Suprapubic skin (tissue), 4 donors: Measurements from ENCODE around the gene TRIM4. TPM values are rescaled to one million over a fixed set of nuclear protein-coding genes. Genes with fewer than 3 reads are reported as not detected.
"Not testable (repeated sequence)": the region's sequence is repeated elsewhere in the genome, so short reads cannot be mapped to it uniquely, and the experiment has no call there.

Experiments used
- DNase-seq, 2 donors: peaks; one replicate each; pipeline ENCODE4 v3.0.0-alpha.2; 2019; ENCODE audit warnings: low spot score in 2 of 2
- H3K27ac ChIP-seq: fragments of 200-600 bp; sonication (generic); one replicate; pipeline ENCODE4 v1.5.1; 2019
- H3K27me3 ChIP-seq: fragments of 200-600 bp; sonication (generic); one replicate; pipeline ENCODE4 v1.5.1; 2019
- H3K36me3 ChIP-seq: fragments of 200-600 bp; sonication (generic); one replicate; pipeline ENCODE4 v1.5.1; 2019
- H3K4me1 ChIP-seq: fragments of 200-600 bp; sonication (generic); one replicate; pipeline ENCODE4 v1.5.1; 2019
- H3K4me3 ChIP-seq: fragments of 200-600 bp; sonication (generic); one replicate; pipeline ENCODE4 v1.5.1; 2019; ENCODE audit warnings: mild to moderate bottlenecking
- H3K9me3 ChIP-seq: fragments of 200-600 bp; sonication (generic); one replicate; pipeline ENCODE4 v1.5.1; 2019
- EP300 ChIP-seq: sonication (generic); formaldehyde crosslinking; IDR thresholded peaks from one replicate; pipeline ENCODE4 v1.6.1; 2017; ENCODE audit warnings: antibody characterized with exemption
- POLR2A ChIP-seq, 2 donors: fragments of 450-650 bp; IDR thresholded peaks; one replicate each; pipeline ENCODE4 v1.6.1; 2017; ENCODE audit warnings: antibody characterized with exemption in 2 of 2, mild to moderate bottlenecking in 2 of 2, moderate library complexity in 2 of 2
- POLR2AphosphoS5 ChIP-seq, 3 donors: sonication (generic); formaldehyde crosslinking; IDR thresholded peaks; one replicate each; pipeline ENCODE4 v1.6.1; 2017; ENCODE audit warnings: antibody characterized with exemption in 3 of 3
- WGBS: methylation state at CpG from one replicate; pipeline ENCODE4 v1.1.5; 2018; 5-methylcytosine and 5-hydroxymethylcytosine counted together
- total RNA-seq, 4 donors: library from RNA; depleted of rRNA; stranded (reverse); fragments of >200 nt; gene quantifications; one replicate each; pipeline ENCODE4 v1.1.0, GENCODE V29; 2016
- TF ChIP-seq, protein P1 (sequence below), 2 donors: fragments of 200-600 bp in 1 of 2; fragments of 450-650 bp in 1 of 2; sonication (generic) in 1 of 2; IDR thresholded peaks; one replicate each; pipeline ENCODE4 v1.5.1; 2016 to 2019; ENCODE audit warnings: antibody characterized with exemption in 2 of 2, mild to moderate bottlenecking in 1 of 2, moderate library complexity in 1 of 2

The TRIM4 gene
- total RNA-seq, 4 donors from 2014 or later: 40.2 to 56.7 (median 50.8) TPM

DNA sequence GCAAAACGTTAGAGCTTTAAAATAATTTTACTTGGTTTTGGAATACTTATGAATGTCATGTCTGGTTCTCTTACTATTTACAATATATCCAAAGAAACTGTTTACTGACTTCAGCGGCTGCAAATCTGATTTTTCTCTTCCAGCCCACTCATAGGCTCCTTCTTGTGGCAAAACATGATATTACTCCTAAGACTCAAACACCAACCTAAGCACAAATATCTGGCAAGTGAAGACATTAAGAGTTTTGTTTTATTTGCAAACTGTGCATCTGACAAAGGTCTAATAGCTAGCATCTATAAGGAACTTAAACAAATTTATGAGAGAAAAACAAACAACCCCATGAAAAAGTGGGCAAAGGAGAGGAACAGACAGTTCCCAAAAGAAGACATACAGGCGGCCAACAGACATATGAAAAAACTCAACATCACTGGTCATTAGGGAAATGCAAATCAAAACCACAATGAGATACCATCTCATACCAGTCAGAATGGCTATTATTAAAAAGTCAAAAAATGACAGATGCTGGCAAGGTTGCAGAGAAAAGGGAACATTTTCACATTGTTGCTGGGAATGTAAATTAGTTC is 30.4 kb upstream of the TRIM4 start:
- DNase-seq: no peak
- no peak overlapping the region for H3K27ac ChIP-seq
- 51% methylated on average over 3 of the region's 3 CpGs for WGBS

DNA sequence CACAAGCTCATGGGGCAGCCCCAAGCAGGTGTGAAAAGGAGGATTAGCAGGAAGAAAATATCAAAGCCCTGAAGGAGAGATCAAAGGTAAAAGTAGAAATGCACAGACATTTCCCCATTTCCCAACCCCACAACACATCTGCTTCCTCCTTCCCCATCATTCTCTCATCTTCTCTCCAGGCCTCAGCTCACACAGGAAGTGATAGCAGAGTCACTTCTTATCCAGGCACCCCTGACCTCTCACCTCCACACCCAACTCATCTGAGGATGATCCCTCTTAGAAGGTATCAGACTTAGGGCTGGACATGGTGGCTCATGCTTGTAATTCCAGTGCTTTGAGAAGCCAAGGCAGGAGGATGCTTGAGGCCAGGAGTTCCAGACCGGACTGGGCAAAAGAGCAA is 28.3 kb upstream of the TRIM4 start:
- Histone ChIP-seq H3K36me3 (no peaks in the 10 kb centered on the region), H3K4me3 (no peak overlapping the region), H3K27me3 (peaks cover 4% of the 10 kb centered on the region), H3K27ac (no peak overlapping the region), H3K9me3 (no peaks in the 10 kb centered on the region), H3K4me1 (peaks cover 8% of the 10 kb centered on the region)
- WGBS: 87% methylated on average over 1 of the region's 1 CpG
- DNase-seq: no peak
- TF ChIP-seq POLR2AphosphoS5 (IDR thresholded peaks at IDR 0.05) (no peak), POLR2A (IDR thresholded peaks at IDR 0.05) (no peak)
- TF ChIP-seq, protein P1, sequence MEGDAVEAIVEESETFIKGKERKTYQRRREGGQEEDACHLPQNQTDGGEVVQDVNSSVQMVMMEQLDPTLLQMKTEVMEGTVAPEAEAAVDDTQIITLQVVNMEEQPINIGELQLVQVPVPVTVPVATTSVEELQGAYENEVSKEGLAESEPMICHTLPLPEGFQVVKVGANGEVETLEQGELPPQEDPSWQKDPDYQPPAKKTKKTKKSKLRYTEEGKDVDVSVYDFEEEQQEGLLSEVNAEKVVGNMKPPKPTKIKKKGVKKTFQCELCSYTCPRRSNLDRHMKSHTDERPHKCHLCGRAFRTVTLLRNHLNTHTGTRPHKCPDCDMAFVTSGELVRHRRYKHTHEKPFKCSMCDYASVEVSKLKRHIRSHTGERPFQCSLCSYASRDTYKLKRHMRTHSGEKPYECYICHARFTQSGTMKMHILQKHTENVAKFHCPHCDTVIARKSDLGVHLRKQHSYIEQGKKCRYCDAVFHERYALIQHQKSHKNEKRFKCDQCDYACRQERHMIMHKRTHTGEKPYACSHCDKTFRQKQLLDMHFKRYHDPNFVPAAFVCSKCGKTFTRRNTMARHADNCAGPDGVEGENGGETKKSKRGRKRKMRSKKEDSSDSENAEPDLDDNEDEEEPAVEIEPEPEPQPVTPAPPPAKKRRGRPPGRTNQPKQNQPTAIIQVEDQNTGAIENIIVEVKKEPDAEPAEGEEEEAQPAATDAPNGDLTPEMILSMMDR (IDR thresholded peaks at IDR 0.05): no peak

More for the DNA sequence above, 30.4 kb upstream of the TRIM4 start:
- TF ChIP-seq POLR2A (IDR thresholded peaks at IDR 0.05) (no peak), EP300 (no peak), POLR2AphosphoS5 (IDR thresholded peaks at IDR 0.05) (no peak)
- TF ChIP-seq, protein P1 (IDR thresholded peaks at IDR 0.05): no peak
- peaks cover 6% of the 10 kb centered on the region for H3K4me1 ChIP-seq
- no peaks in the 10 kb centered on the region for H3K9me3 ChIP-seq
- no peak overlapping the region for H3K4me3 ChIP-seq
- H3K27me3 ChIP-seq: no peaks in the 10 kb centered on the region
- H3K36me3 ChIP-seq: no peaks in the 10 kb centered on the region

DNA sequence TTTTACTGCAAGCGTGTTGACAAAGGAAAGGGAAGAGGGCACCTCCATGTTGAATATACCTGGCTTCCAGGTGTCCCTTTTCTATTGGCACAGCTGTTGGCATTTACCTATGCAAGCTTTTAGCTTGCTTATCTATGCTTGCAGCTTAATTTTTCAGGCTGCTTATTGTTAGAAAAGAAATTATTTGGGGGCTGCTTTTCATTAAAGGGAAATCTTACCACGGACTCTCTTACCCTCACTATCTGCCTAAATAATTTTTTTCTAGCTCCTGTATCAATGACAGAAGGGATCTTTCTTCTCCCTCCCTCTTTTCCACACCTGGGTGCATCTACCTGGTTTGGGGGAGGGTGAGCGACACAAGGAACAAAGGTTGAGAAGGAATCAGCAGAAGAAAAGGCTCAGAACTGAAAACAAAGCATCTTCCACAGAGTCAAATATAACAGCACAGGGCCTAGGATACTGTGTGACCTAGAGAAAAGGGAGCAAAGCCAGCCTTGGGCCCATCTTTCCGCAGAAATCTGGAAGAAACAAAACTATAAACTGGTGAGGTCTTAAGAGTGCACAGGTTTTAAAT is 25.3 kb upstream of the TRIM4 start:
- H3K9me3 ChIP-seq: no peaks in the 10 kb centered on the region
- peaks cover 8% of the 10 kb centered on the region for H3K4me1 ChIP-seq
- H3K27me3 ChIP-seq: peaks cover 9% of the 10 kb centered on the region
- WGBS: 66% methylated on average over 4 of the region's 4 CpGs
- H3K36me3 ChIP-seq: no peaks in the 10 kb centered on the region
- H3K27ac ChIP-seq: no peak overlapping the region
- no peak overlapping the region for H3K4me3 ChIP-seq
- DNase-seq: no peak
- TF ChIP-seq POLR2A (IDR thresholded peaks at IDR 0.05) (no peak), POLR2AphosphoS5 (IDR thresholded peaks at IDR 0.05) (no peak), EP300 (no peak)
- TF ChIP-seq, protein P1 (IDR thresholded peaks at IDR 0.05): no peak

DNA sequence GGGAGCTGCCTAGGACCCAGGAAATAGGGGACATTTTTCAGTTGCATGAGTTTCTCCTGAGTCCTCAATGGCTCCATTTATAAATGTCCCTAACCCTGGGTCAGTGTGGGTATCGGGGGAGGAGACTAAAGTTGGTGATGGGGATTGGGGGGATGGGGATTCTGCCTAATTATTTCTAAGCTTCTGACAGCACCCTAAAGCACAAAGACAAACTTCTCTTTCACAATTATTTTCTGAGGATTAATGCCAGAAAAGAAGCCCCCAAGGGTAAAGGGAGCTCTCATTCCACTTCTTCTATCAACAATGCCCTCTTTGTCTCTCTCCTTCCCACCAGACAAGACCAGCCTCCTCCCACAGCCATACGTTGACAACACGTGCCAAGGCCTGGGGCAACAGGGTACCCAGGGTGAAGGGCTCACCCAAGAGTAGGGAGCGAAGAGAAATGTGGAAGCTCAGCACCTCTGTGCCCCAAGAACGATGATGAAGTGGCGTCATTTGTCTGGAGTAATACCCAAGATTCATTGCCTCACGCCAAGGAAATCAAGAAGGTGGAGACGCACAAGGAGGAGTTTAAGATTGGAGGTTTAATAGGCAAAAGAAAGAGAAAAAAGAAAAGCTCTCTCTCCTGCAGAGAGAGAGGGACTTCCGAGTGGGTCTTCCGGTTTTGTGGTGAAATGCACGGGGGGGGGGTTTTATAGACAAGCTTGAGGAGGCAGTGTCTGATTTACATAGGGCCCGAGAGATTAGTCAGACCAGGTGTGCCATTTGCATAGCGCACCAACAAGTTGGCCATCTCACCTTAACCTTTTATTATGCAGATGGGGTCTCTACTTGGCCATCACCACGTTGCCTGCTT is 24.5 kb upstream of the TRIM4 start:
- peaks cover 9% of the 10 kb centered on the region for H3K27me3 ChIP-seq
- no peak overlapping the region for H3K4me3 ChIP-seq
- TF ChIP-seq EP300 (no peak), POLR2A (IDR thresholded peaks at IDR 0.05) (no peak)
- TF ChIP-seq, protein P1 (IDR thresholded peaks at IDR 0.05): no peak
- H3K27ac ChIP-seq: no peak overlapping the region
- WGBS: 25% methylated on average over 14 of the region's 14 CpGs
- peaks cover 8% of the 10 kb centered on the region for H3K4me1 ChIP-seq
- no peak for DNase-seq
- no peaks in the 10 kb centered on the region for H3K9me3 ChIP-seq
- H3K36me3 ChIP-seq: no peaks in the 10 kb centered on the region

DNA sequence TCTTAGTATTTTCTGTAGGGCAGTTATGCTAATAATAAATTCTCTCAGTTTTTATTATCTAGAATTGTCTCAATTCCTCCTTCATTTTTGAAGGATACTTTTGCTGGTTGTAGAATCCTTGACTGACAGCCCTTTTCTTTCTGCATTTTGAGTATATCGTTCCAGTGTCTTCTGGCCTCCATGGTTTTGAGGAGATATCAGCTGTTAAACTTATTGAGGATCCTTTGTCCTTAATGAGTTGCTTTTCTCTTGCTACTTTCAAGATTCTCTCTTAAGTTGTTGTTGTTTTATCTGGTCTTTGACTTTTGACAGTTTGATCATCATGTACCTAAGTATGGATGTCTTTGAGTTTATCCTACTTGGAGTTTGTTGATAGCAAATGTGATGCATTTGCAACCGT is 19.0 kb upstream of the TRIM4 start:
- Histone ChIP-seq H3K27ac (no peak overlapping the region), H3K9me3 (peaks cover 6% of the 10 kb centered on the region), H3K27me3 (peaks cover 9% of the 10 kb centered on the region), H3K4me1 (no peaks in the 10 kb centered on the region), H3K4me3 (no peak overlapping the region), H3K36me3 (no peaks in the 10 kb centered on the region)
- no peak for TF ChIP-seq POLR2A (IDR thresholded peaks at IDR 0.05)
- TF ChIP-seq, protein P1 (IDR thresholded peaks at IDR 0.05): no peak
- no peak for TF ChIP-seq POLR2AphosphoS5 (IDR thresholded peaks at IDR 0.05)
- TF ChIP-seq EP300: no peak
- DNase-seq: no peak
- 96% methylated on average over 2 of the region's 2 CpGs for WGBS

DNA sequence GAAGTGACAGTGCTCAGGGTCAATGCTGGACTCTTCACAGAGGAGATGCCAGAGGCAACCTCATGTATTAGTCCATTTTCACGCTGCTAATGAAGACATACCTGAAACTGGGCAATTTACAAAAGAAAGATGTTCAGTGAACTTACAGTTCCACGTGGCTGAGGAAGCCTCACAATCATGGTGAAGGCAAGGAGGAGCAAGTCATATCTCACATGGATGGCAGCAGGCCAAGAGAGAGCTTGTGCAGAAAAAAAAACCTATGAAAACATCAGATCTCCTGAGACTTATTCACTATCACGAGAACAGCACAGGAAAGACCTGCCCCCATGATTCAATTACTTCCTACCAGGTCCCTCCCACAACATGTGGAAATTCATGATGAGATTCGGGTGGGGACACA is 15.7 kb upstream of the TRIM4 start:
- WGBS: 50% methylated on average over 4 of the region's 4 CpGs
- DNase-seq, H3K9me3 ChIP-seq, H3K27ac ChIP-seq, H3K4me1 ChIP-seq, H3K4me3 ChIP-seq, H3K36me3 ChIP-seq, H3K27me3 ChIP-seq: not testable (repeated sequence)
